ENCODE results near the gene GAL3ST2. TPM values are rescaled to one million over a fixed set of nuclear protein-coding genes. Genes with fewer than 3 reads are reported as not detected.

Gene GAL3ST2
- total and polyA plus RNA-seq, 2 of the 8 experiments (the other 6 are each of a cell fraction or from before 2014, with no cell fraction given): not detected

DNA sequence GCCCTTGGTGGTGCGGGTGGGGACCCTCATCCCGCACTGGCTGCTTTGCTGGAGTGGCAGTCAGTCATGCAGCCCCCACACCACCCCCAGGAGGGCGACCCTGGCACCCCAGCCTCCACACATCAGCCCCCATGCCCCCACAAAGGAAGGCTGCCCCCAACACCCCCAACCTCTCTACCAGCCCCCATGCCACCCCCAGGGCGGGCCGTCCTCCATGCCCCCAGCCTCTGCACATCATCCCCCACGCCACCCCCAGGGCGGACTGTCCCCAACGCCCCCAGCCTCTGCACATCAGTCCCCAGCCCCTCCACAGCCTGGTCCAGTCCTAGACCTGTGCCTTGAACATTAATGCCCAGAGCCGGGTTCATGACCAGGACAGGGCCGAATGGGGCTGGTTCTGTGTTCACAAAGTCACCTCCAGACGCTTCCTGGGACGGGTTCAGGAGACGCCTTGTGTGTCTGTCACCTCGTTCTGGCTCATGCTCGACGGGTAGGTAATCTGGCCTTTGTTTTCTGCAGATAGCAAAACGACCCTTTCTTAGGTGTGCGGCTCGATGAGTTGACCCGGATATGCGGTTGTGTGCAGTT, 23.8 kb upstream of the GAL3ST2 start:
- H3K36me3 ChIP-seq (ENCODE audit: control insufficient read depth in 2 of 4, insufficient read depth in 4 of 4, low read length in 3 of 4): no peaks in the 10 kb centered on the region; a peak in 2 of 8 replicates
- H2AK5ac ChIP-seq (ENCODE audit: low read depth, low read length): no peak overlapping the region
- H3K27ac ChIP-seq (ENCODE audit: low read depth, low read length): no peak overlapping the region
- no peak overlapping the region for H2AFZ ChIP-seq (ENCODE audit: low read length)
- H3K4me3 ChIP-seq (ENCODE audit: extremely low read depth in 1 of 4, insufficient read depth in 2 of 4, low read depth in 3 of 4, low read length in 4 of 4): no peak overlapping the region
- H3K9me3 ChIP-seq (ENCODE audit: insufficient read depth in 2 of 2, low read depth in 1 of 2, low read length in 1 of 2): no peaks in the 10 kb centered on the region
- DNase-seq (ENCODE audit: low read depth in 1 of 2, low spot score in 2 of 2) (no peak), FAIRE-seq (no peak)
- no peaks in the 10 kb centered on the region for H3K4me1 ChIP-seq (replicated peaks in 1 of 4; ENCODE audit: control insufficient read depth in 3 of 4, insufficient read depth in 4 of 4, low read length in 3 of 4)
- H3K27me3 ChIP-seq (replicated peaks in 1 of 4; ENCODE audit: control insufficient read depth in 3 of 4, extremely low read depth in 1 of 4, insufficient read depth in 3 of 4, low read length in 3 of 4): no peaks in the 10 kb centered on the region
- 89% methylated on average over 18 of the region's 21 CpGs; no CpG with 5 or more reads in 1 of the 2 experiments for WGBS, 2 experiments (ENCODE audit: extremely low coverage in 1 of 2, insufficient coverage in 1 of 2, insufficient read length in 1 of 2, insufficient replicate concordance in 2 of 2, low coverage in 1 of 2, low lambda C conversion rate in 2 of 2, missing lambda C conversion rate in 1 of 2)
- H2BK20ac ChIP-seq (ENCODE audit: low read length): no peak overlapping the region
- no peak overlapping the region for H3K4me2 ChIP-seq (ENCODE audit: insufficient read depth in 1 of 2, low read depth in 2 of 2, low read length in 2 of 2)
- CTCF ChIA-PET (ENCODE audit: partially characterized antibody): no interaction called here
- H3K9ac ChIP-seq (replicated peaks in 1 of 4; ENCODE audit: extremely low read depth in 1 of 4, low read depth in 3 of 4, low read length in 3 of 4): no peak overlapping the region
- H2BK15ac ChIP-seq (ENCODE audit: low read length): no peak overlapping the region
- no peak overlapping the region for H2BK12ac ChIP-seq (ENCODE audit: low read depth, low read length)
- H3K23ac ChIP-seq (ENCODE audit: insufficient read length): no peak overlapping the region
- no peak overlapping the region for H2BK120ac ChIP-seq (replicated peaks; ENCODE audit: low read depth, low read length)
- no peaks in the 10 kb centered on the region for H3K79me1 ChIP-seq (ENCODE audit: low read depth, low read length)
- no peaks in the 10 kb centered on the region for H3K23me2 ChIP-seq (ENCODE audit: low read depth, low read length)
- POLR2A ChIA-PET (ENCODE audit: partially characterized antibody): no interaction called here
- H4K91ac ChIP-seq (replicated peaks; ENCODE audit: insufficient read length, low read length): no peak overlapping the region
- H4K8ac ChIP-seq (ENCODE audit: extremely low read depth, insufficient read depth, low read length): no peak overlapping the region
- peaks cover 0 to 6% of the 10 kb centered on the region in 2 experiments for H4K20me1 ChIP-seq (replicated peaks in 1 of 2; ENCODE audit: control insufficient read depth in 1 of 2, insufficient read depth in 2 of 2, low read length in 2 of 2)
- H3K18ac ChIP-seq (ENCODE audit: extremely low read depth, low read length): no peak overlapping the region
- H3K4ac ChIP-seq (replicated peaks; ENCODE audit: insufficient read length, low read depth, low read length): no peak overlapping the region
- peak overlapping the region; percentile 71; the same call in 1 of the 2 replicates for H2BK5ac ChIP-seq (ENCODE audit: low read depth, low read length)
- H4K5ac ChIP-seq (ENCODE audit: insufficient read length, low read depth, low read length): no peak overlapping the region
- no peak overlapping the region for H3K56ac ChIP-seq (replicated peaks; ENCODE audit: insufficient read length, low read depth, low read length)
- H3K79me2 ChIP-seq (ENCODE audit: control insufficient read depth in 1 of 2, insufficient read depth in 2 of 2, low read length in 2 of 2): no peaks in the 10 kb centered on the region
- H3K14ac ChIP-seq (ENCODE audit: insufficient read length): no peak overlapping the region
- TF ChIP-seq ASH2L (IDR thresholded peaks at IDR 0.05; ENCODE audit: low read length): no peak
- TF ChIP-seq BACH1 (IDR thresholded peaks at IDR 0.05; ENCODE audit: low read length): no peak
- TF ChIP-seq, protein P1, sequence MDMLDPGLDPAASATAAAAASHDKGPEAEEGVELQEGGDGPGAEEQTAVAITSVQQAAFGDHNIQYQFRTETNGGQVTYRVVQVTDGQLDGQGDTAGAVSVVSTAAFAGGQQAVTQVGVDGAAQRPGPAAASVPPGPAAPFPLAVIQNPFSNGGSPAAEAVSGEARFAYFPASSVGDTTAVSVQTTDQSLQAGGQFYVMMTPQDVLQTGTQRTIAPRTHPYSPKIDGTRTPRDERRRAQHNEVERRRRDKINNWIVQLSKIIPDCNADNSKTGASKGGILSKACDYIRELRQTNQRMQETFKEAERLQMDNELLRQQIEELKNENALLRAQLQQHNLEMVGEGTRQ (IDR thresholded peaks at IDR 0.05; ENCODE audit: low read length): no peak
- TF ChIP-seq SP1 (IDR thresholded peaks at IDR 0.05; ENCODE audit: low read depth, low read length): no peak
- no peak for TF ChIP-seq POLR2AphosphoS5 (IDR thresholded peaks at IDR 0.05; ENCODE audit: low read depth, low read length)
- TF ChIP-seq FOSL1 (IDR thresholded peaks at IDR 0.05; ENCODE audit: insufficient read depth, low read depth, low read length): no peak
- TF ChIP-seq KDM1A (IDR thresholded peaks at IDR 0.05; ENCODE audit: borderline replicate concordance, low read length): no peak
- no peak for TF ChIP-seq EGR1 (IDR thresholded peaks at IDR 0.05; ENCODE audit: borderline replicate concordance, low read depth, low read length)
- no peak for TF ChIP-seq SP4 (IDR thresholded peaks at IDR 0.05; ENCODE audit: low read length)
- no peak for TF ChIP-seq SAP30 (IDR thresholded peaks at IDR 0.05; ENCODE audit: insufficient read depth, insufficient replicate concordance, low read length)
- TF ChIP-seq CHD1 (IDR thresholded peaks at IDR 0.05; ENCODE audit: low read depth, low read length): no peak
- no peak for TF ChIP-seq TEAD4 (IDR thresholded peaks at IDR 0.05; ENCODE audit: low read depth, low read length)
- no peak for TF ChIP-seq SP2 (IDR thresholded peaks at IDR 0.05; ENCODE audit: low read length)
- TF ChIP-seq RBBP5 (IDR thresholded peaks at IDR 0.05; ENCODE audit: borderline replicate concordance, low read depth, low read length): no peak

Data from H1 (cell line).